ENCODE results near the gene UBE3C.

- TF ChIP-seq, protein P1, sequence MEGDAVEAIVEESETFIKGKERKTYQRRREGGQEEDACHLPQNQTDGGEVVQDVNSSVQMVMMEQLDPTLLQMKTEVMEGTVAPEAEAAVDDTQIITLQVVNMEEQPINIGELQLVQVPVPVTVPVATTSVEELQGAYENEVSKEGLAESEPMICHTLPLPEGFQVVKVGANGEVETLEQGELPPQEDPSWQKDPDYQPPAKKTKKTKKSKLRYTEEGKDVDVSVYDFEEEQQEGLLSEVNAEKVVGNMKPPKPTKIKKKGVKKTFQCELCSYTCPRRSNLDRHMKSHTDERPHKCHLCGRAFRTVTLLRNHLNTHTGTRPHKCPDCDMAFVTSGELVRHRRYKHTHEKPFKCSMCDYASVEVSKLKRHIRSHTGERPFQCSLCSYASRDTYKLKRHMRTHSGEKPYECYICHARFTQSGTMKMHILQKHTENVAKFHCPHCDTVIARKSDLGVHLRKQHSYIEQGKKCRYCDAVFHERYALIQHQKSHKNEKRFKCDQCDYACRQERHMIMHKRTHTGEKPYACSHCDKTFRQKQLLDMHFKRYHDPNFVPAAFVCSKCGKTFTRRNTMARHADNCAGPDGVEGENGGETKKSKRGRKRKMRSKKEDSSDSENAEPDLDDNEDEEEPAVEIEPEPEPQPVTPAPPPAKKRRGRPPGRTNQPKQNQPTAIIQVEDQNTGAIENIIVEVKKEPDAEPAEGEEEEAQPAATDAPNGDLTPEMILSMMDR (IDR thresholded peaks at IDR 0.05; ENCODE audit: low read length): no peak
- TF ChIP-seq EZH2 (IDR thresholded peaks at IDR 0.05; ENCODE audit: borderline replicate concordance, low read length): no peak
Measured at GRCh38 chr7:157270060-157270444, 131.3 kb downstream of the UBE3C start.

Data from OCI-LY1 (cell line).